OCI-LY7 (cell line): ENCODE measurements around the gene DYNLT2.

ENCODE experiments used
- EZH2phosphoT487 ChIP-seq: fragments of 200-600 bp; sonication (generic); IDR thresholded peaks from 2 replicates; pipeline ENCODE4 v1.6.1; 2018; ENCODE audit warnings: low read depth, borderline replicate concordance, mild to moderate bottlenecking, mixed run types, antibody characterized with exemption, low read length, moderate library complexity, mixed read lengths
- TF ChIP-seq, protein P1 (sequence below): fragments of 200-600 bp; sonication (generic); conservative IDR thresholded peaks from 2 replicates; pipeline ENCODE4 v1.5.1; 2014; ENCODE audit warnings: mild to moderate bottlenecking, antibody characterized with exemption, low read length, moderate library complexity, mixed read lengths

DNA sequence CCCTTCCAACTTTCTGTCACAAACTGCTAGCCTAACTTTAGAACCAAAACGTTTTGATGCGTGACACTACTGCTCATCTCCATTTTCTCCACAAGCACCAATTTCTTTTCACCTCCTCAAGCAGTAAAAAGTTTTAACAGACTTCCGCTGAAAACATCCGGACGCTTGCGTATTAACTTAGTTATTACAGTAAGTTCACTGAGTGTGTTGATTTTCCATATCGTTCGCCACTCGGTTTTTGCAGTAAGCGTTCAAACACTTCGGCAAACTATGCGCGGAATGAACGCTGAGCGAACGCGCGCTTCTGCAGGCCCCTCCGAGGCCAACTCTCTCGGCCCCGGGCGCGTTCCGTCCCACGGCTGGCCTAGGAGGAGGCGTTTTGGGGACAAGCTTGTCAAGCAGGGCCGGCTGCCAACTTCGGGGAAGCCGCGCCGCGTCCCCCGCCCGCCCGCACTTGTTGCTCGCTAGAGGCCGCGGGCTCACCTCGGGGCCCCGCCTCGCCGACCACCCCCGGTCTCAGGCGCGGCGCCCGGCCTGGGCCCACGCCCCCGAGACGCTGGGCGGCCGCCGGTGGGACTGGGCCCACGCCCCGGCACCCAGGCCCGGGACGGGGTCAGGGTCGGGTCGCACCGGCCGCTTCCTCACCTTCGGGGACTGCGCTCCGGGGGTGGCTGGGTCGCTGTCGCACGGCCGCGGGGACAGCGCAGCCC is 28.0 kb downstream of the DYNLT2 start:
- TF ChIP-seq, protein P1, sequence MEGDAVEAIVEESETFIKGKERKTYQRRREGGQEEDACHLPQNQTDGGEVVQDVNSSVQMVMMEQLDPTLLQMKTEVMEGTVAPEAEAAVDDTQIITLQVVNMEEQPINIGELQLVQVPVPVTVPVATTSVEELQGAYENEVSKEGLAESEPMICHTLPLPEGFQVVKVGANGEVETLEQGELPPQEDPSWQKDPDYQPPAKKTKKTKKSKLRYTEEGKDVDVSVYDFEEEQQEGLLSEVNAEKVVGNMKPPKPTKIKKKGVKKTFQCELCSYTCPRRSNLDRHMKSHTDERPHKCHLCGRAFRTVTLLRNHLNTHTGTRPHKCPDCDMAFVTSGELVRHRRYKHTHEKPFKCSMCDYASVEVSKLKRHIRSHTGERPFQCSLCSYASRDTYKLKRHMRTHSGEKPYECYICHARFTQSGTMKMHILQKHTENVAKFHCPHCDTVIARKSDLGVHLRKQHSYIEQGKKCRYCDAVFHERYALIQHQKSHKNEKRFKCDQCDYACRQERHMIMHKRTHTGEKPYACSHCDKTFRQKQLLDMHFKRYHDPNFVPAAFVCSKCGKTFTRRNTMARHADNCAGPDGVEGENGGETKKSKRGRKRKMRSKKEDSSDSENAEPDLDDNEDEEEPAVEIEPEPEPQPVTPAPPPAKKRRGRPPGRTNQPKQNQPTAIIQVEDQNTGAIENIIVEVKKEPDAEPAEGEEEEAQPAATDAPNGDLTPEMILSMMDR: no peak
- TF ChIP-seq EZH2phosphoT487: no peak
